ENCODE results near the gene DDOST.

Gene DDOST

DNA sequence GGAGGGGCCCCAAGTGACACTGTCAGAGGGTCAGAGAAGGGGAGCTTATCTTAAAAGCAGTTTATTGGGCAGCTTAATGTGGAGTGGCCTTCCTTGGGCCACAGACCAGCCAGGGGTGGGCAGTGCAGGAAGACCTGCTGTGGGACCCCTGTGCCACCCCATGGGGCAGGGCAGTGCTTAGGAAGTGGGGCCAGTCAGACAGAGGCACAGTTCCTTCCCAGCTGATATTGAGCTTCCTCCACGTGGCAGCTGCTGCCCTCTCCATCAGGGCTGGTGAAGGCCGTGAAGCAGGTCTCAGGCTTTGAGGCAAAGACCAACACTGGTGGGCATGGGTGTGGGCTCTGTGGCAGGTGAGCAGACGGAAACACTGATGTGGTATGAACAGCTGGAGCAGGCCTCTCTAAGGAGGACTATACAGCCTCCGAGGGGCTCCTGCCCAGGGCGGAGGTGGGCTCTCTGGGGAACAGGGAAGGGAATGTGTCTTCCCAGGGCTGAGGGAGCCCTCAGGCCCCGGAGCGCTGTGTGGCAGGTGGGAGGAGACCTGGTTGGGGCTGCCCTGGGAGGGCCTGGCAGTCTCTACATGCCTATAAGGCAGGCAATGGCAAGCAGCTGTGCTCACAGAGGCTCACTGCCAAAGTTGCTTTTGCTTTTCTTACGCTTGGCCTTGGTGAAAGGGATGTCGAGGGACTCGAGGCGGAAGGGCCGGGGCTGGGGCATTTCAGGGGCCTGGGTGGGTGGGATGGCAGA, 3.0 kb upstream of the DDOST start:
- DNase-seq (ENCODE audit: low read depth, low spot score), result no peak
- no peak overlapping the region for H3K27ac ChIP-seq

DNA sequence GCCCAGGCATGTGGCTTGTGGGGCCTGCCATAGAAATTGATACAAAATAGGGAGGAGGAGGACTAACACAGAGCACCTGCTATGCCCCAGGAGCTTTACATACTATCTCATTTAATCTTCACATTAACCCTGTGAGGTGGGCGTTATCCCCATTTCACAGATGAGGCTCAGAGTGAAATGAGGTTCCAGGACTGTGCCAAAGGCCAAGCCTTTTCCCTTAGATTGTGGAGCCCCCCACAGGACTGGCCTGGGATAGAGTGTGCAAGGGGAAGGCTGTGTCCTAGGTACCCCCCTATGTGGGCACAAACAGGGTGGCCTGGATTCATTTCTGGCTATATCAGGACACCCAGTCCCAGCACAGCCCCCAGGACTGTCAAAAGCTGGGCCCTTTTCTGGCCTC, 2.2 kb upstream of the DDOST start:
- no peak overlapping the region for H3K27ac ChIP-seq
- no peak for DNase-seq (ENCODE audit: low read depth, low spot score)

DNA sequence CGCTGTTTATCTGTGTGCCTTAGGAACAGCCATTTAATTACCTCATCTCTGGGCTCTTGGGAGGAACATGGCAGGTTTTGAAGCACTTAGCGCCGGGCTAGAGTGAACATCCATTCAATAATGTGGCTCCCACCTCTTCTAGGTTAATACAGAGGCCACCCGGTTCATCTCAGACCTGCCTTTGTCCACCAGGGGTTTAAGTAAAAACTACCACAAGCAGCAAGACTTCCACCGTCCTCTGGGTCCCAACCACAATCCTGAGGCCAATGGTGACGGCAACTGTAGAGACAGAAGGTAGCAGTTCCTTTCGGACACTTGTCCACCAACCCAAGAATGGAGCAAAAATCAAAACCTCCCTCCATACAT, 924 bp upstream of the DDOST start:
- H3K27ac ChIP-seq, result peak overlapping the region; percentile 38
- no peak for DNase-seq (ENCODE audit: low read depth, low spot score)

DNA sequence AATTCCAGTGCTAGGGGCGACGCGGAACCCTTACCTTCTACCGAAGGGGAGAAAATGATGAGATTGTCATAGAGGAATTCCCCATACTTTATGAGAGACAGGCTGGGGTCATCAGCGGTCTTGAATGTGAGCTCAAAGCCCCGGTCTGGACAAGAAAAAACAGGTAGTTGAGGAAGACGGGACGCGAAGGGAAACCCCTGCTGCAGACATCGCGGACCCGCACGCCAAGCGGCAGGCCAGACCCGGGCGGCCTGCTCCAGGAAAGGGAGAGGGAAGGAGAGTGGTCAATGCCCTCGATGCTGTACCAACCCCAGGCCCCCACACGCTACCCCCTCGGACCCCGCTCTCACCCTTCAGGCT, 342 bp downstream of the DDOST start:
- no peak for DNase-seq (ENCODE audit: low read depth, low spot score)
- H3K27ac ChIP-seq, result peak overlapping the region; percentile 38

- peak overlapping the region; percentile 38 for H3K27ac ChIP-seq
- DNase-seq (ENCODE audit: low read depth, low spot score), result no peak
Observed at GRCh38 chr1:20660363-20660762, 806 bp downstream of the DDOST start.

GRCh38 chr1:20658166-20658915, 2.8 kb downstream of the DDOST start:
- DNase-seq (ENCODE audit: low read depth, low spot score), result no peak
- H3K27ac ChIP-seq, result no peak overlapping the region

- no peak overlapping the region for H3K27ac ChIP-seq
Observed at GRCh38 chr1:20657024-20657423, 4.1 kb downstream of the DDOST start.

DNA sequence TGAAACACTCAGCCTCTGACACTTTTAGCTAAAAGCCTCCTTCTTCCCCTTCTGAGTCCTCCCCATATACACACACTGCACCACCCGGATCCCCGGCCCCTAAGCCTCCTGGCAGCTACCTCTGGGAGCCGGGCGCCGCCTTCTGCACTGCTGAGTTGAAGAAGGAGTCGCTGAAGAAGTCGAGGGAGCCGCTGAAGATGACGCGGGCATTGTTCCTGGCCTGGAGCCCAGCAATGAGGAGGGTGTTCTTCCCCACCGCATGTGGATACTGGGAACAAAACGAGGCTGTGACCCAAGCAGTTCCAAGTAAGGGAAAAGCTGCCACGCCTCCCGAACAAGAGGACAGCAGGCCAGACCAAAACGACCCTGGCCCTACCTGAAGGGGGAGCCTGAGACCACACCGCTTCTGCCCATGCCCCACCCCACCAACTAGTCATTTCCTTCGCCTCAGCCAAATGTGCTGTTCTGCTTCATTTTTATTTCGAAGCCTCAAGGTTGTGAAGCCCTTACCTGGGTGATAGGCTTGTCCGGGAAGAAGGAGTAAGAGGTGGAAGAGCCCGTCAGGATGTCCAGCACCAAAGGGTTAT, 7.0 kb downstream of the DDOST start:
- H3K27ac ChIP-seq, result no peak overlapping the region
- DNase-seq (ENCODE audit: low read depth, low spot score), result no peak

More at GRCh38 chr1:20657024-20657423, 4.1 kb downstream of the DDOST start:
- no peak for DNase-seq (ENCODE audit: low read depth, low spot score)

DNA sequence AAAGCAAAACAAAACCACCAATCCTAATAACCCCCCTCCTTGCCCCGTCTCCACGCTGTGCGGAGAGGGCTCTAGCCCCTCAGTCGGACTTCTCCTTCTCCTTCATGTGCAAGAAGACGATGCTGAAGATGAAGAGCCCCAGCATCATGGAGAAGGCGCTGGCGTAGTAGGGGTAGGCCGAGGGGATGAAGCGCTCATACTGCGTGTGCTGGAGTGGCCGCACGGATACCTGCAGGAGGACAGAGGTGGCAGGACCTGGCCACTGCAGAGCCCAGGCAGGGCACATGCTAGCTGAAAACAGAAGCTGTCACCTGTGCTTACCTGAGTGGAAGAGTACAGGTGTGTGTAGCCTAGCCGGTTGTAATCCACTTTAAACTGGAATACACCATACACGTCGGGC, 8.9 kb downstream of the DDOST start:
- no peak for DNase-seq (ENCODE audit: low read depth, low spot score)
- no peak overlapping the region for H3K27ac ChIP-seq

DNA sequence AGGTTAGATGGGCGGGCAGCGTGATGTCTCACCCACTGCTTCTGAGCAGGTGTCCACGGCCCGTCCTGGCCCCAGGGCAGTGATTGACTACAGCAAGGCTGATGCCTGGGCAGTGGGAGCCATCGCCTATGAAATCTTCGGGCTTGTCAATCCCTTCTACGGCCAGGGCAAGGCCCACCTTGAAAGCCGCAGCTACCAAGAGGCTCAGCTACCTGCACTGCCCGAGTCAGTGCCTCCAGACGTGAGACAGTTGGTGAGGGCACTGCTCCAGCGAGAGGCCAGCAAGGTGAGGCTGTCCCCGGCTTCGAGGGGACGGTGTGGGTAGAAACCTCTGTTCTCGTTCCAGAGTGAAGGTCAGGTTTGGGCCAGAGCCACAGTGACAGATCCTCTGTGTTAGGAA, 12.2 kb downstream of the DDOST start:
- no peak overlapping the region for H3K27ac ChIP-seq
- DNase-seq (ENCODE audit: low read depth, low spot score), result no peak

GRCh38 chr1:20648438-20648837, 12.7 kb downstream of the DDOST start:
- DNase-seq (ENCODE audit: low read depth, low spot score), result no peak
- H3K27ac ChIP-seq, result no peak overlapping the region

- DNase-seq (ENCODE audit: low read depth, low spot score), result no peak
- no peak overlapping the region for H3K27ac ChIP-seq
Observed at GRCh38 chr1:20645414-20645813, 15.8 kb downstream of the DDOST start.

GRCh38 chr1:20644416-20644815, 16.8 kb downstream of the DDOST start:
- no peak overlapping the region for H3K27ac ChIP-seq
- DNase-seq (ENCODE audit: low read depth, low spot score), result no peak

DNA sequence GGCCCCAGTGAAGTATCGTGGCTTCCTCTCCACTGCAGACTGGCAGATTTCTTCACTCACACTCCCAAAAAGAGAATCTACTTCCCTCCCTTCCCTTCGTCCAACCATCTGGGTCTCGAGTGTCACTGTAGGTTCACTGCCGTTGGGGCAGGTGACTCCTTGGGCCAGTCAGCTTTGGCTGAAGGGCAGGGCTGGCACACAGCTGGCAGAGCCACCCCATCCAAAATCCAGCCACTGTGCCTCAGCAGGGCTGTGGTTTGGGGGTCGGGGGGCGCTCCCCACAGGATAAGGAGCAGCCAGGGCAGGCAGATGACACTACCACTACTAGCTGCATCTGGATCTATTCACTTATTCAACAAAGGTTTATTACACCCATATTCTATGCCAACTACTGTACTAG, 18.1 kb downstream of the DDOST start:
- no peak overlapping the region for H3K27ac ChIP-seq
- DNase-seq (ENCODE audit: low read depth, low spot score), result no peak

- no peak for DNase-seq (ENCODE audit: low read depth, low spot score)
- no peak overlapping the region for H3K27ac ChIP-seq
Observed at GRCh38 chr1:20641975-20642374, 19.2 kb downstream of the DDOST start.

DNA sequence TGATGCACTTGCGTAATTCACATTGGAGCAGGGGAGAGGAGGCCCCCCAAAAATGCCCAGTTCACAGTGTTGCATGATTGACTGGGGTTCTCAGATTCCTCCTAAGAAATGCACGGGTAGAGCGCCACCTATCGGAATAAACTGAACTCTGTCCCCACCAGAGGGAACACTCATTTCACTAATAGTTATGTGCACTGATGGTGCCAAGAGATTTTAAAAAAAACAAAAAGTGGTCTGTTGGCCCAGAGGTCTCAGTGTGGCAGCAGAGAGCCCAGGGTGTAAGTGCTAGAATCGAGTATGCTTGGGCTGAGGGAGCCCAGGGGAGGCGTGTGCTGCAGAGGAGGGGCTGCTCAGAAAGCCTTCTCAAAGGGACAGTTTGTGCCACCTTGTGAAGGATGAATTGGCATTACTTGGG, 21.0 kb downstream of the DDOST start:
- H3K27ac ChIP-seq, result no peak overlapping the region
- DNase-seq (ENCODE audit: low read depth, low spot score), result peak; percentile 8

DNA sequence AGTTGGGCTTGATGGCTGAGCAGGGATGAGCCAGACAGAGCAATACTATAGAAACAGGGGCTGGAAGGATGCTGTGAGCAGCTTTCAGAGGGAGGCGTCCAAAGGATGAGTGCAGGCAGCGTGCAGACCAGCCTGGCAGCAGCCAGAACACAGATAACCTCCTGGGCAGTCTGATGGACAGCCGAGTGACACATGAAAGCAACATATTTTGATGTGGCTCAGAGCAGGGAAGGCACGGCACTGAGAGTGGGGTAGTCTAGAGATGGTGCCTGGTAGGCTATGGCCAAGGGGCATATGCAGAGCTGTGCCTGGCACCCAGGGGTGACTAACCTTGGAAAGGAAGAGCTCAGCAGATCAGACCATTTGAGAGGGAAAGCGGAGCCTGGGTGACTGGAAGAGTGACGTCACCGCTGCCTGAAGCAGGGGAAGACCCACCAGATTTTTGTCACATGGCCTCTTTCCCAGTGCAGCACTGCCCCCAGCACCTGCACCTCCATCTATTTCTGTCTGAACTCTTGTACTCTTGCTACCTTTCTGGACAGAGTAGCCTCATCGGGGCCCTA, 24.3 kb downstream of the DDOST start:
- H3K27ac ChIP-seq, result no peak overlapping the region
- no peak for DNase-seq (ENCODE audit: low read depth, low spot score)

DNA sequence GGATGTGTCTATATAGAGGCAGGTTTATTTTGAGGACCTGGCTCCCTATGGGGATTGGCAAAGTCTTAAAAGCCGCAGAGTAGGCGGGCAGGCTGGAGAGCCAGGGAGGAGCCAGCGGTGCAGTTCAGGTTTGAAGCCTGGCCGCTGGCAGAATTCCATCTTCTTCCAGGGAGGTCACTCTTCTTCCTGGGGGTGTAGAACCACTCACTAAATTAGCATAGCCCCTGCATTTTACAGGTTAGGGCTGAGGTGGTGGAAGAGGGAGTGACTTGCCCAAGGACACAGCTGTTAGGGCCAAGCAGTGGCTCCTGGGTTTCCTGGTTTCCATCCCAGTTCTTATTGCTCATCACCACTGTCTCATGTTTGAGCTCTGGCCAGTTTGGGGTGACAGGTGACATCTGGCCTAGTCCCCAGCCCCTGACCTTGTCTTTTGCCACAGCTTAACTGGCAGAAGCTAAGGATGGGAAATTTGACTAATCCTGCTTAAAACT, 26.5 kb downstream of the DDOST start:
- DNase-seq (ENCODE audit: low read depth, low spot score), result no peak
- H3K27ac ChIP-seq, result peak overlapping the region; percentile 74

GRCh38 chr1:20634065-20634593, 27.0 kb downstream of the DDOST start:
- H3K27ac ChIP-seq, result peak overlapping the region; percentile 74
- no peak for DNase-seq (ENCODE audit: low read depth, low spot score)

- DNase-seq (ENCODE audit: low read depth, low spot score), result no peak
- H3K27ac ChIP-seq, result peak within 1 kb of the TSS; percentile 74
Observed at GRCh38 chr1:20633190-20634064, 27.7 kb downstream of the DDOST start, which contains the start of gene PINK1. Gene PINK1 (plus strand): TSS chr1:20633458. CDS start chr1:20633549, 91 bp downstream.

All from epithelial cell of prostate (primary cell).